RWPE2 (cell line): ENCODE data around the gene PPM1H.

Experiments
- ATAC-seq: fragments of 200-7000 bp; cut with Tn5 transposase; 3 replicates; pipeline ENCODE4 v1.9.1; 2021; ENCODE audit warnings: low read depth
- DNase-seq: peaks from one replicate; pipeline ENCODE4 v3.0.0-alpha.2; 2020; ENCODE audit warnings: low spot score
- H3K27ac ChIP-seq: fragments of 450-650 bp; 2 replicates; pipeline ENCODE4 v1.5.1; 2017; ENCODE audit warnings: mild to moderate bottlenecking; ENCODE audit not compliant: poor library complexity, severe bottlenecking
- H3K27me3 ChIP-seq: fragments of 250-450 bp; sonication (Bioruptor Pico); 2 replicates; pipeline ENCODE4 v1.5.1; 2021; ENCODE audit warnings: mild to moderate bottlenecking, moderate library complexity; ENCODE audit not compliant: insufficient read depth, poor library complexity, severe bottlenecking
- H3K36me3 ChIP-seq: fragments of 250-450 bp; sonication (Bioruptor Pico); 2 replicates; pipeline ENCODE4 v1.5.1; 2020; ENCODE audit warnings: low read depth, mild to moderate bottlenecking, moderate library complexity
- H3K4me1 ChIP-seq: fragments of 250-450 bp; sonication (Bioruptor Pico); 2 replicates; pipeline ENCODE4 v1.5.1; 2021; ENCODE audit warnings: mild to moderate bottlenecking, moderate library complexity; ENCODE audit not compliant: insufficient read depth, poor library complexity, severe bottlenecking
- H3K4me3 ChIP-seq: fragments of 250-450 bp; sonication (Bioruptor Pico); 2 replicates; pipeline ENCODE4 v1.5.1; 2021; ENCODE audit warnings: mild to moderate bottlenecking, moderate library complexity; ENCODE audit not compliant: severe bottlenecking
- H3K9me3 ChIP-seq: fragments of 250-450 bp; sonication (Bioruptor Pico); 2 replicates; pipeline ENCODE4 v1.5.1; 2021; ENCODE audit warnings: mild to moderate bottlenecking, moderate library complexity; ENCODE audit not compliant: severe bottlenecking
- TF ChIP-seq, protein P1 (sequence below): fragments of 450-650 bp; IDR thresholded peaks from one replicate; pipeline ENCODE4 v1.5.1; 2017; ENCODE audit warnings: mild to moderate bottlenecking, moderate library complexity; ENCODE audit not compliant: poor library complexity, severe bottlenecking

The PPM1H gene

GRCh38 chr12:62613081-62613480 lies 321.9 kb downstream of the PPM1H start:
- no peak overlapping the region for H3K4me3 ChIP-seq

DNA sequence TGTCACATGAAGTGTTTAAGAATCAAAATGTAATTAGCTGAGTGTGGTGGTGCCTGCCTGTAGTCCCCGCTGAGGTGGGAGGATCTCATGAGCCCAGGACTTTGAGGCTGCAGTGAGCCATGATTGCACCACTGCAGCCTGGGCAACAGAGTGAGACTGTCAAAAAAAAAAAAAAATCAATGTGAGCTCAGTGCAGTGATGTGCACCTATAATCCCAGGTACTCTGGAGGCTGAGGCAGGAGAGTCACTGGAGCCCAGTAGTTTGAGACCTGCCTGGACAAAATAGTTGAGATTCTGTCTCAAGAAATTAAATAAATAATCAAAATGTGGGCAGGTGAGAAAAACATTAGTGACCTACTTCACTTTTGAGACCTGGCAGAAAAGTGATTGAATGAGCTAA lies 328.3 kb downstream of the PPM1H start:
- TF ChIP-seq, protein P1, sequence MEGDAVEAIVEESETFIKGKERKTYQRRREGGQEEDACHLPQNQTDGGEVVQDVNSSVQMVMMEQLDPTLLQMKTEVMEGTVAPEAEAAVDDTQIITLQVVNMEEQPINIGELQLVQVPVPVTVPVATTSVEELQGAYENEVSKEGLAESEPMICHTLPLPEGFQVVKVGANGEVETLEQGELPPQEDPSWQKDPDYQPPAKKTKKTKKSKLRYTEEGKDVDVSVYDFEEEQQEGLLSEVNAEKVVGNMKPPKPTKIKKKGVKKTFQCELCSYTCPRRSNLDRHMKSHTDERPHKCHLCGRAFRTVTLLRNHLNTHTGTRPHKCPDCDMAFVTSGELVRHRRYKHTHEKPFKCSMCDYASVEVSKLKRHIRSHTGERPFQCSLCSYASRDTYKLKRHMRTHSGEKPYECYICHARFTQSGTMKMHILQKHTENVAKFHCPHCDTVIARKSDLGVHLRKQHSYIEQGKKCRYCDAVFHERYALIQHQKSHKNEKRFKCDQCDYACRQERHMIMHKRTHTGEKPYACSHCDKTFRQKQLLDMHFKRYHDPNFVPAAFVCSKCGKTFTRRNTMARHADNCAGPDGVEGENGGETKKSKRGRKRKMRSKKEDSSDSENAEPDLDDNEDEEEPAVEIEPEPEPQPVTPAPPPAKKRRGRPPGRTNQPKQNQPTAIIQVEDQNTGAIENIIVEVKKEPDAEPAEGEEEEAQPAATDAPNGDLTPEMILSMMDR: no peak
- Histone ChIP-seq H3K27ac (no peak overlapping the region), H3K27me3 (no peaks in the 10 kb centered on the region), H3K36me3 (no peaks in the 10 kb centered on the region; the same call in 1 of the 2 replicates), H3K4me1 (peaks cover 12% of the 10 kb centered on the region), H3K4me3 (no peak overlapping the region), H3K9me3 (no peaks in the 10 kb centered on the region)
- DNase-seq (no peak), ATAC-seq (no peak)

More at GRCh38 chr12:62613081-62613480, 321.9 kb downstream of the PPM1H start:
- ATAC-seq: no peak
- TF ChIP-seq, protein P1: no peak
- Histone ChIP-seq H3K4me1 (no peaks in the 10 kb centered on the region), H3K9me3 (no peaks in the 10 kb centered on the region), H3K27me3 (no peaks in the 10 kb centered on the region), H3K27ac (no peak overlapping the region), H3K36me3 (no peaks in the 10 kb centered on the region)
- no peak for DNase-seq

- DNase-seq (no peak), ATAC-seq (no peak)
- TF ChIP-seq, protein P1: no peak
- no peaks in the 10 kb centered on the region for H3K9me3 ChIP-seq
- H3K36me3 ChIP-seq: no peaks in the 10 kb centered on the region; the same call in 1 of the 2 replicates
- H3K4me3 ChIP-seq: no peak overlapping the region
- no peak overlapping the region for H3K27ac ChIP-seq
- peaks cover 16% of the 10 kb centered on the region for H3K4me1 ChIP-seq
- no peaks in the 10 kb centered on the region for H3K27me3 ChIP-seq
Observed at GRCh38 chr12:62605981-62606380, 329.0 kb downstream of the PPM1H start.

- H3K27ac ChIP-seq: peak overlapping the region; percentile 91
- no peaks in the 10 kb centered on the region; the same call in 1 of the 2 replicates for H3K36me3 ChIP-seq
- peak overlapping the region; percentile 85 for H3K4me3 ChIP-seq
- ATAC-seq (no peak), DNase-seq (no peak)
- no peaks in the 10 kb centered on the region for H3K9me3 ChIP-seq
- H3K27me3 ChIP-seq: no peaks in the 10 kb centered on the region
- TF ChIP-seq, protein P1: no peak
- H3K4me1 ChIP-seq: peaks cover 16% of the 10 kb centered on the region
Observed at GRCh38 chr12:62604871-62605270, 330.1 kb downstream of the PPM1H start.

DNA sequence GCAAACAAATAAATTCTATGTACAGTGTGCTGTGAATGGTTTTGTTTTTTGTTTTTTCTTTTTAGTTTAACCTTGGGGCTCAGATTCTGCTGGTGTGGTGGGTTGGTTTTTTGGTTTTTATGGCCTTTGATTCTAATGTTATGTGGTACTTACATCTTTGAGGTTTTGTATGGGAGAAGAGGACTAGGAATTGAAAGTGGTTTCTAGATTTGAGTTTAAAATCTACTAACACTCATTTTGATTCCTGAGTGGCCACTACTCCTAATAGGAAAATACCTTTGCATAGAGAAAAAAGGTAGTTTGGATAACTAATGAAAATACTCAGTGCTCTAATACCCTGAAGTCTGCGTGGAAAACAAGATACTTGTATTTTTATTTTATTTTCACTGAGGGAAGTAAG lies 330.6 kb downstream of the PPM1H start:
- Histone ChIP-seq H3K36me3 (no peaks in the 10 kb centered on the region; the same call in 1 of the 2 replicates), H3K4me3 (peak overlapping the region; percentile 85), H3K27ac (peak overlapping the region; percentile 91), H3K27me3 (no peaks in the 10 kb centered on the region), H3K4me1 (peaks cover 16% of the 10 kb centered on the region), H3K9me3 (no peaks in the 10 kb centered on the region)
- ATAC-seq: no peak
- DNase-seq: no peak
- TF ChIP-seq, protein P1: no peak
